Epithelial cell of esophagus (primary cell): ENCODE measurements around the gene SYK.

ENCODE experiments used
- DNase-seq: peaks from one replicate; pipeline ENCODE4 v3.0.0; 2010; ENCODE audit warnings: low read depth
- H3K4me3 ChIP-seq: 2 replicates; pipeline ENCODE4 v1.5.1; 2011; ENCODE audit warnings: mild to moderate bottlenecking, low read length, control low read depth
- CTCF ChIP-seq: IDR thresholded peaks from 2 replicates; pipeline ENCODE4 v1.5.1; 2011; ENCODE audit warnings: low read depth, mild to moderate bottlenecking, low read length, control low read depth, inconsistent platforms; ENCODE audit not compliant: insufficient read depth; ENCODE audit errors: missing control alignments

The SYK gene

GRCh38 chr9:90869361-90869760 is 67.7 kb downstream of the SYK start:
- DNase-seq: no peak
- TF ChIP-seq CTCF: no peak

GRCh38 chr9:90870621-90871326 is 69.2 kb downstream of the SYK start:
- peak; percentile 59 for DNase-seq
- H3K4me3 ChIP-seq: no peak overlapping the region
- peak; percentile 92 for TF ChIP-seq CTCF

More at GRCh38 chr9:90869361-90869760, 67.7 kb downstream of the SYK start:
- no peak overlapping the region for H3K4me3 ChIP-seq

GRCh38 chr9:90871327-90871935 is 69.8 kb downstream of the SYK start:
- no peak for DNase-seq
- TF ChIP-seq CTCF: no peak
- H3K4me3 ChIP-seq: no peak overlapping the region

GRCh38 chr9:90872835-90873294 is 71.2 kb downstream of the SYK start:
- no peak for DNase-seq
- H3K4me3 ChIP-seq: no peak overlapping the region
- TF ChIP-seq CTCF: no peak

- DNase-seq: no peak
- no peak overlapping the region for H3K4me3 ChIP-seq
- no peak for TF ChIP-seq CTCF
Observed at GRCh38 chr9:90873422-90873821, 71.8 kb downstream of the SYK start.

GRCh38 chr9:90874194-90874593 is 72.6 kb downstream of the SYK start:
- H3K4me3 ChIP-seq: no peak overlapping the region
- TF ChIP-seq CTCF: peak; percentile 19
- no peak for DNase-seq
